8988T (cell line): ENCODE data around the gene AGAP1.

Source experiments
- DNase-seq: peaks from one replicate; pipeline ENCODE4 v3.0.0; 2011

Gene AGAP1

DNA sequence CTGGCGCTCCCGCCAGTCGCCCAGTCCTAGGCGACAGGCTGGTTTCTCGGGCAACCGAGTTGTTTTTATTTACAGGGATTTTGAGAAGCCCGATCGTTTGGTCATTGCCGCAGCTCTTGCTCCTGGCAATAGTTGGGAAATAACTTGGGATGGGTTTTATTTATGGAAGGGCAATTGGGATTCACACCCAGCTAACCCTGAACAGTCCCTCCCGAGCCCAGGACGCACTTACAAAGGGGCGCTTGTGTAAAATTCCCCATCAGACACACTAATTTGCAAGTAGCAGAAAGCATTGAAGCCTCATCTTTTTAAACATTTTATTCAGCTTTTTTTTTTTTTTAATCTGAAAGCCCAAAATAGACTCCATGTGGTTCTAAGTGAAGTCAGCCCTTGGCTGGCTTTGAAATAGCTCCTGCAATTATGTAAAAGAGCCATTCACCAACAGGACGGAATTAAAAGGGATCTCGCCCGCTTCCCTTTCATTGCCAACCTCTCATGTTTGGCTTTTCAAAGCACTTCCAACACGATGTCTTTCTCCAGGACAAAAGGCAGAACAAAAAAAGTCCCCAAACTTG lies 677.9 kb downstream of the AGAP1 start:
- no peak for DNase-seq

DNA sequence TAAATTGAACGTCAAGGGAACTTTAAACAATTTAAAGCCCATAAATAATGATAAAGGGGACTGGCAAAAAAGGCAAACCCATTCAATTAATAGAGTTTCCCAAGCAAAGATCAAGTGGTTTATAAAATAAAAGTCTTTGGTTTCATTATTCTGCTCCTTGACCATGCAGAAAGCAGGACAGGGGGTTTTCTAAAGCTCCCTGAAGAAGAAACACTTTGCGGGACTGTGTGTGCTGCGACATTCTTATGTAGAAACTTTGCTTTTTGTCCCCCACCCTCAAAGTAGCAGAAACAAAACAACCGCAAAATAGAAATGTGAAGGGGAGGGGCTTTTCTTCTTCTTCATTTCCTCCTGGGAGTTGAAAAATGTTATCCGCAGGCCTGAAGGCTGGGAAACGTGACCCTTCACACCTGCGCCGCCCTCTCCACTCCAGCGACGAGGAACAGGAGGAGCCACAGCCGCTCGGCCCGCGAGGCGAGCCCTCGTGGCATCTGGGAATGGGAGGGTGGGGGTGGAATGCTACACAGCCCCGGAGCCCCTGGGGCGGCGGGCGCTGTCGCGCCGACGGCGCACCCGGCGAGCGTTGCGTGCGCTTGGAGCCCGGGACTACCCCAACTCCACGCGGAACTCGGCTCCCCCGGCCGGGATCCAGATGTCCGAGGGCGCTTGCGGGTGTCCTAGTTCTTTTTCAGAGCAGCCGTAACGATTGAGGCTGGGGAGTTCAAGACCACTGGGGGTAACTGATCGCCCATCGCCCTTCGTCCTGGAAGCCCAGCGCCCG lies 678.6 kb downstream of the AGAP1 start:
- DNase-seq, result peak; percentile 26

DNA sequence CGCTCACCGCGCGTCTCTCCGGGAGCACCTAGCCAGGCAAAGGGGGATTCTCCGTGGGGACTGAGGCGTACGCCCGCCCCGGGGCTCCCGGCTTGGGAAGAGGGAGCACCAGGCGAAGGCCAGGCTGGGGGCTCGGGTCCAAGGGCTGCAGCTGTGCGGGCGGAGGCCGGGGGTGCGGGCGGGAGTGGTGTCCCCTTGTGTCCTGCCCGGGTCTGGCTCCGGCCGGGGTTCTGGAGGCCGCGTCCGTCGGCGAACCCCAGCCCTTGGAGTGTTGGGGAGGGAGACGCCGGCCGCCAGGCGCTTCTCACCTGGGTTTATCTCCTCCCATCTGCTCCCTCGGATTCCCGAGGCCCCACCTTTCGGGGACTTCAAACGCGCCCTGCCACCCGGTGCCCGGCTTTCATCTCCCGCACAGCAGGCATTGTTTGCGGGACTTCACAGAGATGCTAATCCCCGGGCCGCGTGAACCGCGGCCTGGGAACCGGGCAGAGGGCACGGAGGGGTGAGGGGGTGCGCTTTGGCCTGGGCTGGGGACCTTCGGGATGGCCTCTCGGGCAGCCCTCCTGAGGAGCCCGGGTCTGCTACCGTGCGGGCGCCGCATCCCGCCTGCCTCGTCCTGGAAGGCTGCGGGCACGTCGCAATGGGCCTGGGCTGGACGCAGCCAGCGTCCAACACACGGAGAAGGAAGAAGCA lies 679.3 kb downstream of the AGAP1 start:
- DNase-seq, result no peak

DNA sequence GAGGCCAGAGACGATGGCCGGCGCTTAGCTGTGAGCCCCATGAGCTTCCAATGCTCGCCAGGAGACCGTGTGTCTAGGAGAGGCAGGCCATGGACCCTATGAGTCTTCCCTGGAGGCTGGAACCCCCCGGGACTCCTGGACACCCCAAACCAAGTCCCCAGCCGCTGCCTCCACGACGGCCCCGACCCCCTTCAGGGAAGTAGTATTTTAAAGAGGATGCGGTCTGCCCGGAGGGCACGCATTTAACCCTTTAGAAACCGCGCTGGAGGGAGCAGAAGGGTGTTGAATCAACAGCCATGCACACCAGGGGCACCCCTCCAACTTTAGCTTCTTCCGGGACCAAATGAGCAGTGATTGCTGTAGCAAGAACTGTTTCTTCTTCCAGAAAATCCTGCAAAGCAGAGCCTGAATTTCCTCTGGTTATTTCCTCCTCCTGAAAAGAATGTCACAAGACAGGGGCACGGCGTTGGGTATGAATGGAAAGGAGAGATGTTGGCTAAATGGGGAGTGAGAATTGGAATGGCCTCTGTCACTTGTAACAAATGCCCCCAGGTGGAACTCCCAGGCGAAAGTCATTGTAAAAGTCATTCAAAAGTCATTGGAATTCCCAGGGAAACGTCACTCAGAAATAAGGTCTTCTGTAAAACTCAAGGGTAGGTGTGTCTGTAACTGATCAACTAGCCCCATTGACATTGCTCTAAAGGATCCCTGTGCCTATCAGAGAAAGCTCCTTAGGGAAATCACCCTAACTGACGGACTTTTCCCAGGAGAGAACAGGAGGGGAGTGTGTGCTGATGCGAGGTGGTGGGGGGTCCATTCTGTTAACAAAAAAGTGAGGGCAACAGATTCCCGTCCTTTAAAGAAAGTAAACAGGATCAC lies 680.1 kb downstream of the AGAP1 start:
- DNase-seq, result peak; percentile 31

DNA sequence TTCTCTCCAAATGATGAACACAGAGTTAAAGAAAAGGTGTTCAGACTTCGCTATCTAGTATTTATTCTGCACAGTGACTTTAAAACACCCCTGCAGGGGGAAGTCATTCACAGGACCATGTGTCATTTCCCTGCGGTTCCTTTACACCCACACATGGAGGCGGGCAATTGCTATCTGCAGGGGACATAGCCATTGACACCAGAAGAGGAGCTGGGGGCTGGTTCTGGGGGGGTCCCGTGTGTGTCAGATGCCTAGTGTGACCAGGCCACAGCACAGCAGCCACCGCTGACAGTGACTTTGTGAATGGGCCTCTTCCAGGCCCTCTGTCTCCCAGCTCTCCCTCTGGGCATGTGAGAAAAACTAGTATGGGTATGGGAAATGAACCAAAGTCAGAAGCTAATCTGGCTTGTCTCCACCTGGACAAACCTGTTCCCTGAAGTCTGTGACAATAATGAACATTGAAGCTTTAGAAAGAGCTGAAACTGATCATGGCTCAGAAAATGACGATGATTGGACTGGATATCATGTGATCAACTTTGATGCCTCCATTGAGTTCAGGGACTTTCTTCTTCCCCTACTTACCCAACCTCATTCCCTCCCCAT lies 681.8 kb downstream of the AGAP1 start:
- peak; percentile 73 for DNase-seq

DNA sequence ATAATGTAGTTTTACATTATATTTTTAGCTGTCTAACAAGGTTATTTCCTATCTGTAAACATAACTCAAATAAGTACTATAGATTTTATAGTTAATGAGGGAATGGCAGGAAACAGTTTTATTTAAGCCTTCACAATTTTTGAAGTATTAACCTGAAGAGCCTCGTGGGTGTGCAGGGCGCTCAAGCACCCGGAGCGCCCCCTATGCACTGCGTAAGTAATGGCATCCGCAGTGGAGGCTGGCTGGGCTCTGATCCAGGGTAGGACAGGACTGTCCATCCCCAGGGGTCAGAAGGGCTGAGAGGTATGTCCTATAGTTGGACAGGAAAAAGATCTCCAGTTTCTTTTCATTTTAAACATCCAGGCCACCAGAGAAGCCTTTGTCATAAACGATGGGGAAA lies 682.6 kb downstream of the AGAP1 start:
- DNase-seq, result peak; percentile 88

DNA sequence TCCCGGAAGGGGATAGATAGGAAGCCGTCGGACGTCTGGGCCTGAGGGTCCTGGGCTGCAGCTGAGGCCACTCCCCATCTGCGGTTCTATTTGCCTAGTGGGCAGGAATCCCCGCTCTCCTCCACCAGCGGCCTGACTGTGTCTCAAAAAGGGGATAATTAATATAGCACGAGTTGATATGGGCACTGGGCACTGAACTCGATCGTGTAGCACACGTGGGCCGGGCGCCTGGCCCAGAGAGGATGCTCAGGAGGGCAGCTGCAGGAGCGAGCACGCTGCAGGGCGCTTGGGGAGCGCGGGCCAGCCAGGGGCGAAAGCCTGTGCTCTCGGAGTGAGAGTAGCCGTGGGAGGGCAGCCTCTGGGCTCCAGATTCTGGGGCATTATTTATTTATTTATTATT lies 683.1 kb downstream of the AGAP1 start:
- DNase-seq, result no peak

DNA sequence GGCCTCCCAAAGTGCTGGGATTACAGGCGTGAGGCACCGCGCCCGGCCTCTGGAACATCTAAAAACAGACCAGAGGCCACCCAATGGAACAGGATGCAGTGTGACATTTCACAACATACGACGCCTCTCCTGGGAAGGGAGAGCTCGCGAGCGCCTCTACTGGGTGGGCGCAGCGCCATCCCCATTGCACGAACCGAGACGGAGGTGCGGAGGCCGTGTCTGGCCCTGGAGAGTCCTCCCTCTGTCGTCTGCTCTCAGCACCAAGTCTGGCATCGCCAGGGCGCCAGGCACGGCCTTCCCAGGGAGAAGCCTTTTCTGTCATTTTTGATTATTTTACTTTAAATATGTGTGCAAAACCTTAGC lies 683.7 kb downstream of the AGAP1 start:
- no peak for DNase-seq

DNA sequence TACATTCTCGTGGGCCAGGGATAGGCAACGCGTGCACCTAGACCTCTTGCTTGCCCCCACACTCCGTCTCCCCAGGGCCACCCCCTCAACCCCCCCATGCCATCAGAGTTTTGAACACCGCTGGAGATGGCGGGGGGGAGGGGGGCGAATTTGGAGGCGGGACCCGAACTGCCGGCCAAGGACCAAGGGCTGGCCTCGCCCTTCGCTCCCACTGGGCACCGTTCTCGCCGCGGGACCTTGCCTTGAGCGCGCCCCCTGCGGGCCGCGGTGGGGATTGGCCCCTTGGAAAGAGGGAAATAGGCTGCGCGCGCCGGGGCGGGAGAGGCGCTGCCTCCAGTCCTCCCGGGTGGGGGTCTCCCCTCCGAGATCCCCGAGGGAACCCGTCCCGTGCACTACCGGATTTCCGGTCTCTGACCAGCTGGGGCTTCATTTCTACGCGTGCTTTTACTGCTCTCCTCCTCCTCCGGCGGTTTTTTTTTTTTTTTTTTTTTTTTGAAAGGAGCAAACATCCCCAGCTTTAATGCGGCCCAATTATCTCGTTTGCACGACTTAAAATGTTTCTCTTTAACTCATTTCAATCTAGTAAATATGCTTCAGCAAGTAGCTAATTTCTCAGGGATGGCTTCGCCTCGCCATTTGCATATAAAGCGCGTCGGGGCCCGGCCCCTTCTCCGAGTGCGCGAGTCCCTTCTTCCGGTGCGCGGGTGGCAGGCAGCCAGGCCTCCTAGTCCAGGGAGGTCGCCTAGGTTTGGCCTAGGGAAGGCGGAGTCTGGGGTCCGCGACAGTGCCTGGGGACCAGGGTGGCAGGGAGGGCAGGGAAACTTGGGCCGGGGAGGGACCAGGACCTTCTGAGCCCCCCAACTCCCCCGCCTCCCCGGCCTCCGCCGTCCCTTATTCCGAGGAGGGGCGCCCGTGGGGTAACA lies 684.4 kb downstream of the AGAP1 start:
- DNase-seq, result no peak

DNA sequence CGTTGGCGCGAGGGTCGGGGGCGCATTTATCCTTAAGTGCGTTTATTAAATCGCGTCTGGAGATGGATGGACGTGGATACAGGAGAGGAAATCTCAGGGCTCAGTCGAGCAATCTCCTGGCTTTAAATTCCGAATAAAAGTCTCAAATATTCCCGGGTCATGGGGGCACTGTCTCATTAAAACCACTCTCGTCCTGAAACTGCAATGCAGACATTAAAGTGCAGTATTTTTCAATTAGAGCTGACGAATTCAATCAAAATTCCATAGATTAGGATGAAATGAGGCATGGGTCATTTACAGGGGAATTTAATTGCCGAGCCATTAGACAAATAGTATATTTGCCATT lies 685.0 kb downstream of the AGAP1 start:
- no peak for DNase-seq

DNA sequence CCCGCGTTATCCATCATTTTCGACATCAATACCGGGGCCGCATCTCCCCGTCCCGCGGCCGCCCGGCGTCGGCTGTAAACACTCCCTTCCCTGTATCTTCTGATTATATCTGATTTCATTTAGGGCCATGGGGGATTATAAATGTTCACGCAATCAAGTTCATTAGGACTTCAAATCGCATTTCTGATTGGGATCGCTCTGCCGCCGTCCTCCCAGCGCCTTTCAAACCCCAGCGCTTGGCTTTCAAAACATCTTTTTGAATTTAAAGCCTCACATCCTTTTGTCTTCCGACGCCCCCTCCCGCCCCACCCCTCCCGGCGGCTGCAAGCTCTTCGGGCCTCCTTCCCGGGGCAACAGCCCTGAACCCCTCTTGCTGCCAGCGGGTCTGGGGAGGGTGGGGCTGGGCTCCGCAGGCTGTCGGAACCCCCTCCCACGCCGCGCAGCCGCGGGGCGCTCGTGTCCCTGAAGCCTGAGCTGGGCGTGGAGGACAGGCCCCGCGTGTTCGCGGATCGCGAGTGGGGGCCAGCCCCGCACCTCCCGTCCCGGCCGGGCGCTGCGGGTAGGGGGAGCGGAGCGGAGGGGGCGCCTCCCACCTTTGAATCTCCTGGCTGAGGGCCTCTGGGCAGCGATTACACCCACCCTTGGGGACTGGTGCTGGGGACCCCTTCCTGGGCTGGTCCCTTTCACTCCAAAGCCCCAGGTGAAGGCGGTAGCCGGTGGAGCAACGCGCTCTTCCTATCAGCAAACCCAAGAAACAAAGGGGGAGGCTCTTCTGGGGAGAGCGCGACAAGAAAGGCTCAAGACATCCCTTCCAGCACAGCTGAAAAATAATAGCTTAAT lies 685.6 kb downstream of the AGAP1 start:
- DNase-seq, result peak; percentile 34

DNA sequence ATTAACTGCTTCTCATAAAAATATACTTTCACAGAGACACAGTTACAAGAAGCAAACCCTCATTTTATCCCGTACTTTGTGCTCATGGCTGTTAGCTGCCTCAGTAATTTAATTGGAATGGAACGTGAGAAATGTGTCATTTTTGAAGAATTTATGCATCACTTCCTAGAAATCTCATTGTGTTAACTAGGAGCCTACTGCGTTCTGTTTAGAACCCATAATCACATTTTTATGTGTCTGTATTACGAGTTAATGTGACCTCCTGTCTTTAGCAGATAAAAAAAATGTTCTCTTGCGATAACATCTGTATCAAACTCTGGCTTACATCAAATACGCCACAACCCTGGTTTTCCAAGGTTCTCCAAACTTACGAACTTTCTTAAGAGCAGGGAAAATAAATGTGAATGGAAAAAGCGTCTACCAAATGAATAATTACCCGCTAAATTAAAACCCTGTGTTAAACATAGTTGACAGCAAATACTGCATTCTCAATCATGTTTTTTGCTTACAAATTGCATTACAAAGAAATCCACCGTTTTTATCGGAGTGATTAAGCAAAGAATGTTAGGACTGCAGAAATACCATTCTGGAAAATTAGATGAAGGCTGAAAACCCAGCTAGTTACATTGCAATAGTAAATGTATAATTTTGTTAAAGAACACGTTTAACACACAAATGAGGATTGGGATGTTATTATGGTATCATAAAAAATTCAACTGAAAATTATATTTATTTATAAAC lies 686.4 kb downstream of the AGAP1 start:
- peak; percentile 55 for DNase-seq

DNA sequence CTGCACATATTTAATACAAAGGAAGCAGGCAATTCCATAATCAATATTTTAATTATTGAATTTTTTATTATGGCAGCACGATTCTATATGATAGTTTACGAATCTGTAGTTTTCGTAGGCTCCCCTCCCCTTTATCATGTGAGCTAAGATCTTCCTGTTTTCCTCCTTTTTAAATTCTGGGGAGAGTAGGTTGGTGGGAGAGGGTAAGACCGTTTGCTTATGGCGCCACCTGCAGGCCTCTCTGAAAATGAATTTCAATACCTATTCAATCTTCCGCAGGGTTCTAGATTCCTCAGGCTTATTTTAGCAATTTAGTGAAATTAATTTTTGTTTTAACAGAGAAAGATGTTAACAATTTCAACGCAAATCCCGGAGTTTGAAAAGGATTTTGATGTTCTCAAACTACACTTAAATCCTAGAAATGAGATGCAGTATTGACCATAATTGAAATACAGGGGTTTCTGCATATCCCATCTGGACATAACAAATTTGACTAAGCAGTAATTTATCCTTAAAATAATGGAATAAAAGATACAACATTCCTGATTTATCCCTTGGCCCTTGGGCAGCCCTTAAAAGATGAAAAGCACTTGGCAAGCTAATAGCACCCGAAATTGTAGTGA lies 687.1 kb downstream of the AGAP1 start:
- DNase-seq, result peak; percentile 56
